Cerebellar nuclear complex (tissue), 1 donor: ENCODE measurements around the gene WAC.
A peak's percentile ranks its signal among the peaks of the same experiment; 100 is the strongest.
"Not testable (repeated sequence)": the region's sequence is repeated elsewhere in the genome, so short reads cannot be mapped to it uniquely, and the experiment has no call there.

ENCODE experiments used
- DNase-seq, 2 experiments: peaks; one replicate each; lab custom pipeline; 2025; lab: John Stamatoyannopoulos, UW

Gene WAC, protein sequence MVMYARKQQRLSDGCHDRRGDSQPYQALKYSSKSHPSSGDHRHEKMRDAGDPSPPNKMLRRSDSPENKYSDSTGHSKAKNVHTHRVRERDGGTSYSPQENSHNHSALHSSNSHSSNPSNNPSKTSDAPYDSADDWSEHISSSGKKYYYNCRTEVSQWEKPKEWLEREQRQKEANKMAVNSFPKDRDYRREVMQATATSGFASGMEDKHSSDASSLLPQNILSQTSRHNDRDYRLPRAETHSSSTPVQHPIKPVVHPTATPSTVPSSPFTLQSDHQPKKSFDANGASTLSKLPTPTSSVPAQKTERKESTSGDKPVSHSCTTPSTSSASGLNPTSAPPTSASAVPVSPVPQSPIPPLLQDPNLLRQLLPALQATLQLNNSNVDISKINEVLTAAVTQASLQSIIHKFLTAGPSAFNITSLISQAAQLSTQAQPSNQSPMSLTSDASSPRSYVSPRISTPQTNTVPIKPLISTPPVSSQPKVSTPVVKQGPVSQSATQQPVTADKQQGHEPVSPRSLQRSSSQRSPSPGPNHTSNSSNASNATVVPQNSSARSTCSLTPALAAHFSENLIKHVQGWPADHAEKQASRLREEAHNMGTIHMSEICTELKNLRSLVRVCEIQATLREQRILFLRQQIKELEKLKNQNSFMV

GRCh38 chr10:28532337-28533185, at the start of gene WAC:
TSS of gene WAC (plus strand) at chr10:28533118. CDS start at chr10:28533580, 462 bp downstream.
- peak; percentile 68 to 73 for DNase-seq

- DNase-seq, result no peak
Measured at GRCh38 chr10:28489206-28489605, 43.7 kb upstream of the WAC start.

DNA sequence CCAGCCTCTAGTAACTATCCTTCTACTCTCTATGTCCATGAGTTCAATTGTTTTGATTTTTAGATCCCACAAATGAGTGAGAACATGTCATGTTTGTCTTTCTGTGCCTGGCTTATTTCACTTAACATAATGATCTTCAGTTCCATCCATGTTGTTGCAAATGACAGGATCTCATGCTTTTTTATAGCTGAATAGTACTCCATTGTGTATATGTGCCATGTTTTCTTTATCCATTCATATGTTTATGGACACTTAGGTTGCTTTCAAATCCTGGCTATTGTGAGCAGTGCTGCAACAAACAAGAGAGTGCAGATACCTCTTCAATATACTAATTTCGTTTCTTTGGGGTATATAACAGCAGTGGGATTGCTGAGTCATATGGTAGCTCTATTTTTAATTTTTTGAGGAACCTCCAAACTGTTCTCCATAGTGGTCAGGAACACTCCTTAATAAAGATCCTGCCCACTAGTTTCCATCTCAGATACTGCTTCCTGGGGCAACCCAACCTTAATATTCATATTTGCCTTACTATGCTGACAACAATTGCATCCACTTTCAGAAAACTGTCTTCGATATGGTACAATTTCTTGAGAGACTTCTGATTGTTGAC, 42.6 kb upstream of the WAC start:
- not testable (repeated sequence) for DNase-seq

GRCh38 chr10:28492116-28492920, 40.6 kb upstream of the WAC start:
- DNase-seq, result no peak

DNA sequence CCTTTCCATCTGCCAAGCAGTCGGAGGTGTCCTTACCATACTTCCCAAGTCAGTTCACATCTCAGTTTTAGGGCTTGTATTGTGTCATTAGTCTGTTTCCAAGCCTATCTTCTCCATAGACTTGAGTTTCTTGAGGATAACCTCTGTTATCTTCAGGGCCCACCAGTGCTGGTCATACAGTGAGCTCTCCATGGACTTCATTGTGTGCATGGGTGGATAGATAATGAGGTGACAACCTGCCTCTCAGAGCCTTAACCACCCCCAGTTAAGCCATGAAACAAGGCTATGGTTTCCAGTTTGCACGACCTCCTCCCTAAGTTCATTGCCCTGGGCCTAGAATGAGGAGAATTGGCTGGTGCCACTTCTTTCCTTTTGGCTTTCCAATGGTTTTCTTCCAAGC, 38.5 kb upstream of the WAC start:
- DNase-seq, result no peak

- DNase-seq, result no peak
Measured at GRCh38 chr10:28495084-28495483, 37.8 kb upstream of the WAC start.

GRCh38 chr10:28496017-28496416, 36.9 kb upstream of the WAC start:
- DNase-seq, result no peak

DNA sequence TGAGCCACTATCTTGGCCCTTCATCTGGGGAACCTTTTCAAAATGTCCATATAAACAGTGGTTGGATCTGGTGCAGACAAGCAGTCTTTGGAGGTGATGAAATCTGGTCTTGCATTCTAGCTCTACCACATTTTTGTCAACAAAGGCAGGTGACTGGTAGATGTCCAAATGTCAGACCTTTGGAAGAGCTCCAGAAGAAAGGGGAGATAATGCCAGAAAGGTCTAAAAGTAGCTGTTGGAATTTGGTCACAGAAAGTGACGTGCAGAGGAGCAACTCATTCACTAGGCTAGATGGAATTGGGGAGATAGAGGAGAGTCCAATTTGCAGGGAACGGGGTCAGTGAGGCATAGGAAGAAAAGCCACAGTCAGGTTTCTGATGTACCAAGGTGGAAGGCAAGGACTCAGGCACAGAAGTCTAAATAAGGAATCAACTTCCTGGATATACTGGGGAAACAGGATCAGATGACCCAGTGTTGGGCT, 36.4 kb upstream of the WAC start:
- DNase-seq, result peak; percentile 38 to 48

GRCh38 chr10:28497313-28498126, 35.4 kb upstream of the WAC start:
- no peak for DNase-seq

- not testable (repeated sequence) for DNase-seq
Measured at GRCh38 chr10:28500203-28500602, 32.7 kb upstream of the WAC start.

DNA sequence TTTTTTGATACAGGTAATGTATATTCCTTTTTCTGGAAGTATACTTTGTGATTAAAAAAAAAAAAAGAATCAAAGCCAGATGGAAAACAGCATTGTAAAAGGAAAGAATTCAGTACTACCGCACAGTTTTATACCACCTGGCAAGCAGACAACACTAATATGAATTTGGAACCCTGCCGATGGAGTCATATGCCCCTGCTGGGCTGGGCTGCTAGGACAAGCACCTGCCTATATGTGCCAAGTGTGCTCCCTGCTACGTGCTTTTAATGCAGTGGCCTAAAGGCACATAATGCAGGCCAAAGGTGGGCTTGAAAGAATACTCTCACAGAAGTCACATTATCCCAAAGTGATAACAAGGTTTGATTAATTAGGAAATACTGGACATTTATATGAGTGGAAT, 29.8 kb upstream of the WAC start:
- DNase-seq, result peak; percentile 48 to 78

DNA sequence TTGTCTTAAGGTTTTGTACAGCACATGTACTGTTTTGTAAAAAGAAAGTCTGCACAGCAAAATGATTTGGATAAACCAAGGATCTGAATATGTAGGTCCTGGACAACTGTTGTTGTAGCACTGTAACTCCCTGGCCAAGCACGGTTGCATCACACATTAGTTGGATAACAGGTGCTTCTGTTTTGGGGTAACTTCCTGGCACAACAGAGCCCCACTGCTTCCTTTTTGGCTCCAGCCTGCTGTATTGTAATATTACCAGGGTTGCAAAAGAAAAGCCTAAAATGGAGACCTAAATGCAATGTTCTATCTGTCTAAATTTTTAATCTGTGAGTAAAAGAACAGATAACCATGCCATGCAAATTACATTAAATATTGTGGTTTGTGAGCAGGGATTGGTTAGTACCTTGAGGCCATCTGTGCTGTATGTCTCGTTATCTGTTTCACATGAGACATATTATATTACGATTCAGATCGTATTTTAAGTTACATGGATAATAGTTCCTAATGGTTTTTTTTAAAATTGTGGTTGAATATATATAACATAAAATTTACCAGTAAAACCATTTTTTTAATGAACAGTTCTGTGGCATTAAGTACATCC, 27.5 kb upstream of the WAC start:
- peak in 1 of 2 experiments; percentile 30 for DNase-seq

DNA sequence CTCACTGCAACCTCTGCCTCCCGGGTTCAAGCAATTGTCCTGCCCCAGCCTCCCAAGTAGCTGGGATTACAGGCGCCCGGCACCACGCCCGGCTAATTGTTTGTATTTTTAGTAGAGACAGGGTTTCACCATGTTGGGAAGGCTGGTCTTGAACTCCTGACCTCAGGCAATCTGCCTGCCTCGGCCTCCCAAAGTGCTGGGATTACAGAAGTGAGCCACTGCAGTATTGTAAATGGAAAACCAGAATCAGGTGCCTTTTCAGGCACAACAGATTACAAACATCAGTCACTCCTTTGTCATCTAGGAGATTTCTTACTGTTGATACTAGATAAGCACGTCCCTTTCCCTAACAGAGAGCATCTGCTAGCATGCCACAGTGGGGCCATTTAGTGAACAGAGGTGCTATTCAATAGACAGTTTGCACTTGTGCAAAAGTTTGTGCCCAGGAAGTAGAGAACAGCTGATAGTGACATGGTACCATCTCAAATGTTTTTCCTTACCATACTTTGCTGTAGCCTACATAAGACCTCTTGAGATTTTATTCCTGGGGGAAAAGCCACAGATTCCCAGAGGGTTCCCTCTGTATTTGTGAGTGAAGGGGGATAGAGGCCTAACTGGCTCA, 24.5 kb upstream of the WAC start:
- no peak for DNase-seq

GRCh38 chr10:28509286-28509685, 23.6 kb upstream of the WAC start:
- DNase-seq, result no peak

DNA sequence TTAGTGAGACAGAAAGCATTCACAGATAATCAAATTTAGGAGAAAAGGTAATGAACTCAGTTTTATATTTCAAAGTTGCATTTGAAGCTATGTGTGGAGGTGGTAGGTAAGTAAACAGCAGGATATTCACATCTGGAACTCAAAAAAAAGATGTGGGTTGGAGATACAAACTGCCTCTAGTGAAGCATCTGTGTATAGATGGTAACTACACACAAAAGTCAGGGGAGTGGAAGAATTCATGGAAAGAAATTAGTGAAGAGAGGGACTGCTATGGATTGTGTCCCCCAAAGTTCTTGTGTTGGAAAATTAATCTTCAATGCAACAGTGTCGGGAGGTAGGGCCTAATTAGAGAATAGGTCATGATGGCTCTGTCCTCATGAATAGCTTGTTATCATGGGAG, 18.3 kb upstream of the WAC start:
- no peak for DNase-seq

GRCh38 chr10:28520346-28520745, 12.6 kb upstream of the WAC start:
- DNase-seq, result no peak

DNA sequence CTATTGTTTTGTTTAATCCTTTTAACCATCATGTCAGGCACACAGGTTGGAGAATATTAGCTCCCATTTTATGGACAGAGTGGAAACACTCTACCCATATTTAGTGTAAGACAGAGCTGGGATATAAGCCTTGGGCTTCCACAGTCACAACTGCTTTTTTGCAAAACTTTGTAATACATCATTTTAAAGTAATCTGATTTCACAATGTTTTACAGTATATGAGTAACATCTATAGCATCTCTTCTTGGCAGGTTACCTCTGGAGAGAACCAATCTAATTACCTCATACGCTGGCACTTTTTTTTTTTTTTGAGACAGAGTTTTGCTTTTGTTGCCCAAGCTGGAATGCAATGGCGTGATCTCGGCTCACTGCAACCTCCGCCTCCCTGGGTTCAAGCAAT, 12.1 kb upstream of the WAC start:
- not testable (repeated sequence) for DNase-seq

DNA sequence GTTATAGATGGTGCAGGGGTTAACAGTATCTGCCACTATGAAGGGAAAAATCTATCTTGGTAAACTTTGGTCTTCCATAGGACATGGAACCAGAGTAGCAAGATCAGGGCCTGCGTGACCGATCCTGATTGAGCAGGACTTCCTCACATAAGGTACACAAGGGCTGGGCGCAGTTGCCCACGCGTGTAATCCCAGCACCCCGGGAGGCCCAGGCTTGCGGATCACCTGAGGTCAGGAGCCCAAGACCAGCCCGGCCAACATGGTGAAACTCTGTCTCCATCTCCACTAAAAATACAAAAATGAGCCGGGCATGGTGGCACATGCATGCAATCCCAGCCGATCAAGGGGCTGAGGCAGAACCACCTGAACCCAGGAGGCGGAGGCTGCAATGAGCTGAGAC, 11.0 kb upstream of the WAC start:
- not testable (repeated sequence) for DNase-seq

GRCh38 chr10:28523725-28524252, 9.1 kb upstream of the WAC start:
- no peak for DNase-seq
